Fibroblast of lung (primary cell): ENCODE results near the gene FRMD4A. TPM values are rescaled to one million over a fixed set of nuclear protein-coding genes. Genes with fewer than 3 reads are reported as not detected.

Source experiments
- DNase-seq, 2 donors: peaks; one replicate each; pipeline versions ENCODE4 v3.0.0 to v3.0.0-alpha.2; 2010; ENCODE audit warnings: low read depth in 2 of 2
- H2AFZ ChIP-seq: 2 replicates; pipeline ENCODE4 v1.5.1; 2012; ENCODE audit warnings: low read length, control low read depth, inconsistent platforms
- H3K27ac ChIP-seq: 2 replicates; pipeline ENCODE4 v1.5.1; 2011; ENCODE audit warnings: low read length, control low read depth; ENCODE audit not compliant: insufficient read depth
- H3K27me3 ChIP-seq: 2 replicates; pipeline ENCODE4 v1.5.1; 2011; ENCODE audit warnings: mild to moderate bottlenecking, low read length; ENCODE audit not compliant: control insufficient read depth, insufficient read depth
- H3K36me3 ChIP-seq: 2 replicates; pipeline ENCODE4 v1.5.1; 2011; ENCODE audit warnings: low read length; ENCODE audit not compliant: control insufficient read depth, insufficient read depth
- H3K4me1 ChIP-seq: 2 replicates; pipeline ENCODE4 v1.5.1; 2011; ENCODE audit warnings: low read length; ENCODE audit not compliant: control insufficient read depth, insufficient read depth; ENCODE audit errors: extremely low read depth
- H3K4me2 ChIP-seq: 2 replicates; pipeline ENCODE4 v1.5.1; 2011; ENCODE audit warnings: low read length, control low read depth; ENCODE audit not compliant: insufficient read depth; ENCODE audit errors: extremely low read depth
- H3K4me3 ChIP-seq, 4 experiments: fragments of 200-600 bp in 1 of 4; sonication (generic) in 1 of 4; replicated peaks in 1 of 4; 2 replicates each; pipeline ENCODE4 v1.5.1; 2011 to 2016; ENCODE audit warnings: low read length in 4 of 4, low read depth in 3 of 4, mild to moderate bottlenecking in 3 of 4, control low read depth in 2 of 4, inconsistent platforms in 1 of 4, mixed read lengths in 1 of 4; ENCODE audit not compliant: insufficient read depth in 1 of 4; ENCODE audit errors: control extremely low read depth in 1 of 4
- H3K79me2 ChIP-seq: 2 replicates; pipeline ENCODE4 v1.5.1; 2012; ENCODE audit warnings: mild to moderate bottlenecking, low read length, inconsistent platforms; ENCODE audit not compliant: control insufficient read depth, insufficient read depth
- H3K9ac ChIP-seq: 2 replicates; pipeline ENCODE4 v1.5.1; 2011; ENCODE audit warnings: mild to moderate bottlenecking, low read length, control low read depth; ENCODE audit not compliant: insufficient read depth
- H3K9me3 ChIP-seq: 2 replicates; pipeline ENCODE4 v1.5.1; 2012; ENCODE audit warnings: low read depth, low read length; ENCODE audit not compliant: control insufficient read depth, insufficient read depth
- H4K20me1 ChIP-seq: 2 replicates; pipeline ENCODE4 v1.5.1; 2011; ENCODE audit warnings: low read length; ENCODE audit not compliant: control insufficient read depth, insufficient read depth; ENCODE audit errors: extremely low read depth
- EZH2 ChIP-seq: IDR thresholded peaks from 2 replicates; pipeline ENCODE4 v1.5.1; 2012; ENCODE audit warnings: low read length, control low read depth, mild to moderate bottlenecking; ENCODE audit errors: missing control alignments
- polyA plus RNA-seq, 2 donors: library from polyadenylated mRNA; depleted of rRNA in 1 of 2; stranded (reverse) in 1 of 2; unstranded in 1 of 2; fragments of >200 nt; gene quantifications; 2 replicates each; pipeline ENCODE4 v1.2.1, GENCODE V29; 2011 to 2012; ENCODE audit warnings: missing spikeins in 1 of 2
- total RNA-seq: library from RNA; depleted of rRNA; stranded (reverse); fragments of >200 nt; gene quantifications from 2 replicates; pipeline ENCODE4 v1.2.1, GENCODE V29; 2014
- TF ChIP-seq, protein P1 (sequence below), 2 donors: IDR thresholded peaks in 1 of 2; conservative IDR thresholded peaks in 1 of 2; 1 replicate in 1 of 2; 2 replicates in 1 of 2; pipeline ENCODE4 v1.5.1; 2011 to 2012; ENCODE audit warnings: low read length in 2 of 2, control low read depth in 1 of 2, inconsistent platforms in 1 of 2, low read depth in 1 of 2, mild to moderate bottlenecking in 1 of 2

The FRMD4A gene
- total and polyA plus RNA-seq, 2 donors (not counting 1 experiment from before 2014, with no cell fraction given), result 26.9 to 63.6 TPM

DNA sequence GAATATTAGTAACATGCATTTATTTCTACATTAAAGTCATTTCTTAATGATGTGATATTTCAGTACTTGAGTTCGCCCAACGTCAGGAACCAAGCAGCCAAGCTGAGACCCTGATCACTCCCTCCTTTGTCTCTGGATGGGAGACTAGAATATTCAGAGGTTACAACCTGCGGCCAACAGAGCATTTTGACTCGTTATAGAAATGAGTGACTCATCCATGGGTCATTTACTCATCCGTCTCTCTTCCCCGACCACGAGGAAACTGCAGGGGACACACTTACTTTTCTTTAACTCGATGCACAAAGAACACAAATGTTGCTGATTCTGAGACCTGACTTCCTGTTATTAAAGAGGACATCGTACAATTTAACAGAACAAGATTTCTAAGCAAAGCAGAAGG lies 343.3 kb downstream of the FRMD4A start:
- Histone ChIP-seq H3K27me3 (no peaks in the 10 kb centered on the region), H3K27ac (peak overlapping the region; percentile 34), H3K4me1 (peaks cover 29% of the 10 kb centered on the region), H3K79me2 (no peaks in the 10 kb centered on the region), H3K9me3 (no peaks in the 10 kb centered on the region), H3K36me3 (no peaks in the 10 kb centered on the region), H4K20me1 (no peaks in the 10 kb centered on the region), H3K9ac (no peak overlapping the region), H2AFZ (no peak overlapping the region), H3K4me3 (no peak overlapping the region), H3K4me2 (no peak overlapping the region)
- TF ChIP-seq, protein P1, sequence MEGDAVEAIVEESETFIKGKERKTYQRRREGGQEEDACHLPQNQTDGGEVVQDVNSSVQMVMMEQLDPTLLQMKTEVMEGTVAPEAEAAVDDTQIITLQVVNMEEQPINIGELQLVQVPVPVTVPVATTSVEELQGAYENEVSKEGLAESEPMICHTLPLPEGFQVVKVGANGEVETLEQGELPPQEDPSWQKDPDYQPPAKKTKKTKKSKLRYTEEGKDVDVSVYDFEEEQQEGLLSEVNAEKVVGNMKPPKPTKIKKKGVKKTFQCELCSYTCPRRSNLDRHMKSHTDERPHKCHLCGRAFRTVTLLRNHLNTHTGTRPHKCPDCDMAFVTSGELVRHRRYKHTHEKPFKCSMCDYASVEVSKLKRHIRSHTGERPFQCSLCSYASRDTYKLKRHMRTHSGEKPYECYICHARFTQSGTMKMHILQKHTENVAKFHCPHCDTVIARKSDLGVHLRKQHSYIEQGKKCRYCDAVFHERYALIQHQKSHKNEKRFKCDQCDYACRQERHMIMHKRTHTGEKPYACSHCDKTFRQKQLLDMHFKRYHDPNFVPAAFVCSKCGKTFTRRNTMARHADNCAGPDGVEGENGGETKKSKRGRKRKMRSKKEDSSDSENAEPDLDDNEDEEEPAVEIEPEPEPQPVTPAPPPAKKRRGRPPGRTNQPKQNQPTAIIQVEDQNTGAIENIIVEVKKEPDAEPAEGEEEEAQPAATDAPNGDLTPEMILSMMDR (conservative IDR thresholded peaks at IDR 0.05 in 1 of 2, IDR thresholded peaks at IDR 0.05 in 1 of 2; ENCODE audit: low read depth in 1 of 2, low read length in 2 of 2), result no peak
- no peak for TF ChIP-seq EZH2
- peak; percentile 58 to 88 for DNase-seq

DNA sequence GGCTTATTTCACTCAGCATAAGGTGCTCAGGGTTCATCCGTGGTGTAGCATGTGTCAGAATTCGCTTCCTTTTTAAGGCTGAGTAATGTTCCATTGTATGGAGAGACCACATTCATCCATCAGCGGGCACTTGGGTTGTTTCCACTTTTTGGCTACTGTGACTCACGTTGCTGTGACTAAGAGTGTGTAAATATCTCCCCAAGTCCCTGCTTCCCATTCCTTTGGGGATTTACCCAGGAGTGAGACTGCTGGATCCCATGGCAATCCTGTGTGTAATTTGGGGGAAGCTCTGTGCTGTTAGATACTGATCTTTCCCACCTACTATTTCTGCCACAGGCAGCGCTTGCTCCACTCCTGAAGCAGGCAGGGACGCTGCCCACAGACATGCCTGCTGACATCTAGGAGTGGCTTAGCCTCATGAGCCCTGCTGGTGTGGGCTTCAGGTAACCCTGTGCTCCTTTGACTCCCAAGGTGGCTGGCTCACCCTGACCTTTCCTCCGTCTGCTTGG lies 346.0 kb downstream of the FRMD4A start:
- H3K27ac ChIP-seq, result peak overlapping the region; percentile 30

DNA sequence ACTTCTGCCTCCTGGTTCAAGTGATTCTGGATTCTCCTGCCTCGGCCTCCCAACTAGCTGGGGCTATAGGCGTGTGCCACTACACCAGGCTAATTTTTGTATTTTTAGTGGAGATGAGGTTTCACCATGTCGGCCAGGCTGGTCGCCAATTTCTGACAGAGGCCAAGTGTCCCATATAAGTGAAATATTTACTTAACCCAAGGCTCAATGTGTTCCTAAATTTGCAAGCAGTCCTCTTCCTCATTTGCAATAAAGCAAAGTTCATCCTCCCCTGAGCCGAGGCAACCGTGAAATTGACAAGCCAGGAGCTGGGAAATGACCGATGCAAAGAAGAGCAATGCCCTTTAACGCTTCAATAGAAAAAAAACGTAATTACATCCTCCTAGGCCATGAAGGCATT lies 347.7 kb downstream of the FRMD4A start:
- no peak for TF ChIP-seq EZH2
- TF ChIP-seq, protein P1 (conservative IDR thresholded peaks at IDR 0.05 in 1 of 2, IDR thresholded peaks at IDR 0.05 in 1 of 2; ENCODE audit: low read depth in 1 of 2, low read length in 2 of 2), result no peak
- H3K36me3 ChIP-seq, result no peaks in the 10 kb centered on the region
- no peaks in the 10 kb centered on the region for H4K20me1 ChIP-seq

More for the DNA sequence above, 346.0 kb downstream of the FRMD4A start:
- no peaks in the 10 kb centered on the region for H3K36me3 ChIP-seq
- no peaks in the 10 kb centered on the region for H3K27me3 ChIP-seq
- no peak overlapping the region for H2AFZ ChIP-seq
- peaks cover 14% of the 10 kb centered on the region for H3K4me1 ChIP-seq
- H3K9me3 ChIP-seq, result no peaks in the 10 kb centered on the region
- DNase-seq, result peak; percentile 79 to 99
- H3K4me2 ChIP-seq, result peak overlapping the region; percentile 23
- no peak overlapping the region for H3K4me3 ChIP-seq
- no peak overlapping the region for H3K9ac ChIP-seq
- H4K20me1 ChIP-seq, result no peaks in the 10 kb centered on the region
- no peaks in the 10 kb centered on the region for H3K79me2 ChIP-seq
- TF ChIP-seq EZH2, result no peak
- TF ChIP-seq, protein P1 (conservative IDR thresholded peaks at IDR 0.05 in 1 of 2, IDR thresholded peaks at IDR 0.05 in 1 of 2; ENCODE audit: low read depth in 1 of 2, low read length in 2 of 2), result no peak

More for the DNA sequence above, 347.7 kb downstream of the FRMD4A start:
- no peak for DNase-seq
- no peaks in the 10 kb centered on the region for H3K9me3 ChIP-seq
- no peaks in the 10 kb centered on the region for H3K79me2 ChIP-seq
- H3K4me2 ChIP-seq, result no peak overlapping the region
- H3K9ac ChIP-seq, result no peak overlapping the region
- peaks cover 21% of the 10 kb centered on the region for H3K4me1 ChIP-seq
- no peak overlapping the region for H2AFZ ChIP-seq
- no peak overlapping the region for H3K4me3 ChIP-seq
- H3K27ac ChIP-seq, result no peak overlapping the region
- no peaks in the 10 kb centered on the region for H3K27me3 ChIP-seq
